Measurements from ENCODE around the gene CEBPA. TPM values are rescaled to one million over a fixed set of nuclear protein-coding genes. Genes with fewer than 3 reads are reported as not detected.

Gene CEBPA
- polyA plus RNA-seq, 1 experiment = 0.50 TPM

- CTCF ChIA-PET = interaction anchor here (1.0 kb wide), 1 partner anchor 123 kb away, joined by 3 read pairs; no protein-coding TSS in a partner anchor
- DNase-seq (ENCODE audit: low read depth) = peak; percentile 69
- Histone ChIP-seq H3K36me3 (ENCODE audit: control insufficient read depth, insufficient read depth, low read length) (no peaks in the 10 kb centered on the region), H3K27me3 (ENCODE audit: control insufficient read depth, insufficient read depth, low read length) (no peaks in the 10 kb centered on the region), H3K4me3 (ENCODE audit: low read depth, low read length) (no peak overlapping the region)
- TF ChIP-seq CTCF (IDR thresholded peaks at IDR 0.05; ENCODE audit: insufficient read depth, low read depth, low read length) = no peak
- POLR2A ChIA-PET = no interaction called here
These were observed 8.9 kb downstream of the CEBPA start for GRCh38 chr19:33293255-33294057.

- Histone ChIP-seq H3K4me3 (ENCODE audit: low read depth, low read length) (no peak overlapping the region), H3K27me3 (ENCODE audit: control insufficient read depth, insufficient read depth, low read length) (no peaks in the 10 kb centered on the region), H3K36me3 (ENCODE audit: control insufficient read depth, insufficient read depth, low read length) (no peaks in the 10 kb centered on the region)
- DNase-seq (ENCODE audit: low read depth) = no peak
- no peak for TF ChIP-seq CTCF (IDR thresholded peaks at IDR 0.05; ENCODE audit: insufficient read depth, low read depth, low read length)
- CTCF ChIA-PET = interaction anchor here (1.0 kb wide), 2 partner anchors 12 to 123 kb away, joined by 3 to 4 read pairs; no protein-coding TSS in a partner anchor
- POLR2A ChIA-PET = no interaction called here
These were observed 9.6 kb downstream of the CEBPA start for GRCh38 chr19:33292595-33293254.

GRCh38 chr19:33291623-33292534 lies 10.5 kb downstream of the CEBPA start:
- CTCF ChIA-PET = interaction anchor here (1.0 kb wide), 1 partner anchor 11 kb away, joined by 4 read pairs; no protein-coding TSS in a partner anchor
- Histone ChIP-seq H3K4me3 (ENCODE audit: low read depth, low read length) (no peak overlapping the region), H3K27me3 (ENCODE audit: control insufficient read depth, insufficient read depth, low read length) (no peaks in the 10 kb centered on the region), H3K36me3 (ENCODE audit: control insufficient read depth, insufficient read depth, low read length) (no peaks in the 10 kb centered on the region)
- DNase-seq (ENCODE audit: low read depth) = no peak
- TF ChIP-seq CTCF (IDR thresholded peaks at IDR 0.05; ENCODE audit: insufficient read depth, low read depth, low read length) = no peak
- POLR2A ChIA-PET = no interaction called here

GRCh38 chr19:33290956-33291622 lies 11.2 kb downstream of the CEBPA start:
- Histone ChIP-seq H3K36me3 (ENCODE audit: control insufficient read depth, insufficient read depth, low read length) (no peaks in the 10 kb centered on the region), H3K27me3 (ENCODE audit: control insufficient read depth, insufficient read depth, low read length) (no peaks in the 10 kb centered on the region), H3K4me3 (ENCODE audit: low read depth, low read length) (no peak overlapping the region)
- CTCF ChIA-PET = no interaction called here
- DNase-seq (ENCODE audit: low read depth) = no peak
- POLR2A ChIA-PET = no interaction called here
- no peak for TF ChIP-seq CTCF (IDR thresholded peaks at IDR 0.05; ENCODE audit: insufficient read depth, low read depth, low read length)
